NCI-H1694 (cell line): Measurements from ENCODE around the gene SLC35C1.
"Not testable (repeated sequence)": the region's sequence is repeated elsewhere in the genome, so short reads cannot be mapped to it uniquely, and the experiment has no call there.

ENCODE experiments used
- DNase-seq: peaks from one replicate; lab custom pipeline; 2025; lab: John Stamatoyannopoulos, UW

SLC35C1 gene

GRCh38 chr11:45788887-45789286 is 16.1 kb upstream of the SLC35C1 start:
- DNase-seq, result no peak

DNA sequence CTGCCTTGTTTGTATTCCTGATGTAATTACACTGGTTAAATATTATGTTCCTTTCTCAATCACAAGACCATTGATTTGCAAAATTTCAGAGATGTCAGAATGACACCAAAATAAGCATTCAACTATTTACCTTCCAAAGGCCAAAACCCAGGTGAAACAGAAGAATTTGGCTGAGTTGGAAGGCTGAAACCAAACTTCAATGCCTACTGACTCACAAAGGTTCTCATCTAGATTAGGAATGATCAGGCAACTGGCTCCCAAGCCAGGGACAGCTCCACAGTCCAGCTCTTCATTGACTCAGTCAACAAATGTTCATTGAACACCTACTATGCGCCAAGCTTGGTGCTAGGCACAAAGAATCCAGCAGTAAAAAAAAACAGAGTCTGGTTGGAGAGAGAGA is 13.4 kb upstream of the SLC35C1 start:
- no peak for DNase-seq

DNA sequence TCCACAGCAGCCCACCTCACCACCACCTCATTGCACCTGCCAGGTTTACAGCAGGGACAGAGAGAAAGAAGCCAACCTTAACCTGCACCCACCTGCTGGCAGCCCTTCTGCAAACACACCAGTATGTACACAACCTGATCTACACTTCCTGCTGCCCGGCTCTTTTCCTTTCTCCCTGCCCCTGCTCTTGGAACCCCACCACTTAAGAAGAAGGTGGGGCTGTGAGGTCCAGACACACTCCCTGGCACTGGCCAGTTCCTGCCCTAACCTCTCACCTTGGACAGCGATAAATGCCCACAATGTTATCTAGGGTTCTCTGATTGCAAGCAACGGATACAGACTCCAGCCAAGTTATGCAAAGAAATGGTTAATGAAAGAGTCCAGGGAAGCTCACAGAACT is 10.8 kb upstream of the SLC35C1 start:
- DNase-seq, result no peak

DNA sequence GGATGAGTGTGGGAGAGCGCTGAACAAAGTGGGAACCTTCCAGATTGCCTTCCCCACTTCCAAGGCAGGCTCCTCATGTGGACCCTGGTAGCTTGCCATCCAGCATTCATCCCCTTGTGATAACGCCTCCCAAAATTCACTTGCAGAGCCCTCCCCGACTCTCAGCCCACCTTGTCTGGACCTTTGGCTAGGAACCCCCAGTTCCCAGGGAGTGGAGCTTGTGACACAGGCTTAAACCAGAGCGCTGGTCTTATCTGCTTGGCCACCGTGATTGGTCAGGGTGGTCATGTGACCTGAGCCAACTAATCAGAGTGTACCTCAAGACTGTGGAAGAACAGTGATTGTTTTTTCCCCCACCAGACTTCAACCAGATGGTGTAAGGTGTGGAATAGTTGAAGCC is 9.6 kb upstream of the SLC35C1 start:
- DNase-seq, result no peak

GRCh38 chr11:45796461-45796861 is 8.5 kb upstream of the SLC35C1 start:
- no peak for DNase-seq

- no peak for DNase-seq
Measured at GRCh38 chr11:45798793-45799441, 6.0 kb upstream of the SLC35C1 start.

DNA sequence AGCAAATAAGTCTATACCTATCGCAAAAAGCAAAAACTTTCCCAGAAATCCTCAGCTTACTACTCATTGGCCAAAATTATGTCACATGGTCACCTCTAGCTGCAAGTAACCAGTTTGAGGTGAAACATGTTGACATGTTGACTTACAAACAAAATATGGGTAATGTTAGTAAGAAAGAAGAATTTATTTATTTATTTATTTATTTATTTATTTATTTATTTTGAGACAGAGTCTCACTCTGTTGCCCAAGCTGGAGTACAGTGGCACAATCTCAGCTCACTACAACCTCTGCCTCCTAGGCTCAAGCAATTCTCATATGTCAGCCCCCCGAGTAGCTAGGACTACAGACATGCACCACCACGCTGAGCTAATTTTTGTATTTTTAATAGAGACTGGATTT is 5.4 kb upstream of the SLC35C1 start:
- no peak for DNase-seq

DNA sequence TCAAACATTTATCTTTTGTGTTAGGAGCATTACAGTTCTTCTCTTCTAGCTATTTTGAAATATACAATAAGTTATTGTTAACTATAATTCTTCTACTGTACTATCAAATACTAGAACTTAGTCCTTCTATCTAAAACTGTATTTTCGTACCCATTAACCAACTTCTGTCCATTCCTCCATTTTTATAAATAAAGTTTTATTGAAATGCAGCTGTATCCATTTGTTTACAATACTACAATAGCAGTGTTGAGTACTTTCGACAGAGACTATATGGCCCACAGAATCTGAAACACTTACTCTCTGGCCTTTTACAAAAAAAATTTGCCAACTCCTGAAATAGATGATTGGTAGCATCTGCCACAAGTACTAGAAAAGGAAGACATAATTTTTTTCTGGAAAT is 4.7 kb upstream of the SLC35C1 start:
- no peak for DNase-seq

DNA sequence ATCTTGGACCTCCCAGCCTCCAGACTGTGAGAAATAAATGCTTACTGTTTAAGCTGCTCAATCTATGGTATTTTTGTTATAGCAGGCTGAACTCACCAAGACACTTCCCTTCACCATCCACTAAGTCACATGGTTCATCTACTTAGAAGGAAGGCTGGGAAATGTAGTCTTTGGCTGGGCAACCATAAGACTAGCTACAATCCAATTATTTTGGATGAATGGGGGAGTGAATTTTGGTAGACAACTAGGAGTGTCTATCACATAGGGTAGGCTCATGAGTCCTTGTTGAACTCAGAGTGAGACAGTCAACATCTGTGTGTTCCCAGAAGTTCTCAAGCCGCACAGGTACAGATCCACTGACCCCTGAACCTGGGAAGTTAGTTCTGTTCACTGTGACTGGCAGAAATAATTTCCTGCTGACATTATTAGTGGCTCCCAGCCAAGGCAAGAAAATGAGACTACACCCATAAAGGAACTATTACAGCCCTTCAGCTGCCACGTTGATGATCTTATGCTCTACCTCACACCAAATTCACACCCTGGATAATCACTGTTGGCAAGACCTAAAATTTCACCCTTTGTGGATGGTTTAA is 3.1 kb upstream of the SLC35C1 start:
- DNase-seq, result no peak

- DNase-seq, result no peak
Measured at GRCh38 chr11:45802531-45803317, 2.2 kb upstream of the SLC35C1 start.

GRCh38 chr11:45803971-45804760 is 783 bp upstream of the SLC35C1 start:
- no peak for DNase-seq

DNA sequence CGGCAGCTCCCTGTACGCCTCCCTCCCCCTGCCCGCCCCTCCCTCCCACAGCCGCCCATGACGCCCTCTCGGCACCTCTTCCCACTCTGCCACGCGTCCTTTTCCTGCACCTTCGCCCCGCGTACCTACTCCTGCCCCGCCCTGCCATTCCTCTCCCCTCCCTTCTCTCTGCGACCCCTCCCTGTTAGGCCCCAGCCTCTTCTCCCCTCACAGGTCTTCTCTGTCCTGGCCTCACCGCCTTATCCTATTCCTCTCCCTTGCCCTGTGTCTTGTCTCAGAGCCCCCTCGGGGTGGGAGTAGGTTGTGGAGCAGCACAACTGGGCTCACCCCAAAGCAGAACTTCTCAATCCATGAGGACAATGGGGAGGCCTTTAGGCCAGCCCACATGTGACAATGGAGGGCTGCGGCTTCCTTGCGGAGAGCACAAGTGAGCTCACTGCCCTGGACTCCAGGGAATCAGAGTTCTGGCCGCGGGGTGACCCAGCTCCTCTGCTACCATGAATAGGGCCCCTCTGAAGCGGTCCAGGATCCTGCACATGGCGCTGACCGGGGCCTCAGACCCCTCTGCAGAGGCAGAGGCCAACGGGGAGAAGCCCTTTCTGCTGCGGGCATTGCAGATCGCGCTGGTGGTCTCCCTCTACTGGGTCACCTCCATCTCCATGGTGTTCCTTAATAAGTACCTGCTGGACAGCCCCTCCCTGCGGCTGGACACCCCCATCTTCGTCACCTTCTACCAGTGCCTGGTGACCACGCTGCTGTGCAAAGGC is 539 bp downstream of the SLC35C1 start:
- no peak for DNase-seq

- DNase-seq, result no peak
Measured at GRCh38 chr11:45806072-45806933, 1.4 kb downstream of the SLC35C1 start.

GRCh38 chr11:45806937-45807791 is 2.2 kb downstream of the SLC35C1 start:
- no peak for DNase-seq

- no peak for DNase-seq
Measured at GRCh38 chr11:45807792-45808238, 2.9 kb downstream of the SLC35C1 start.

DNA sequence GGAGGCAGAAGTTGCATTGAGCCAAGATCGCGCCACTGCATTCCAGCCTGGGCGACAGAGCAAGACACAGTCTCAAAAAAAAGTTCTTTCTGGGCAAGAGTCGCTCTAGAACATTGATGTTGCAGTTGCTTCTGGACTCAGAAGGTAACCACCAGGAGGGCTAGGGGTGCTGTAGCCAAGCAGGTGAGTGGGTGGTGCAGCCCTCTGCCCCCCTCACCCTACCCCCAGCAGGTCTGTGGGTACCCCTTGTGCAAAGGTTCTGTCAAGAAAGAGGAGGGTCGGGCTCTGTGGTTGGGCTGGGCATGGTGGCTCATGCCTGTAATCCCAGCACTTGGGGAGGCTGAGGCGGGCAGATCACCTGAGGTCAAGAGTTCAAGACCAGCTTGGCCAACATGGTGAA is 3.5 kb downstream of the SLC35C1 start:
- DNase-seq, result not testable (repeated sequence)

- no peak for DNase-seq
Measured at GRCh38 chr11:45809456-45810395, 4.8 kb downstream of the SLC35C1 start.

GRCh38 chr11:45810431-45811108 is 5.6 kb downstream of the SLC35C1 start:
- no peak for DNase-seq
